C4-2B (cell line): ENCODE data around the gene NADK2.

ENCODE experiments used
- H3K27ac ChIP-seq: fragments of 450-650 bp; 2 replicates; pipeline ENCODE4 v1.5.1; 2017
- CTCF ChIP-seq: fragments of 450-650 bp; conservative IDR thresholded peaks from 2 replicates; pipeline ENCODE4 v1.5.1; 2017; ENCODE audit warnings: mild to moderate bottlenecking
- ZFX ChIP-seq: fragments of 450-650 bp; IDR thresholded peaks from 2 replicates; pipeline ENCODE4 v1.6.1; 2017

Gene NADK2

GRCh38 chr5:36273809-36274526 is 32.2 kb upstream of the NADK2 start:
- no peak for TF ChIP-seq CTCF
- no peak for TF ChIP-seq ZFX
- no peak overlapping the region for H3K27ac ChIP-seq

GRCh38 chr5:36272136-36272690 is 30.5 kb upstream of the NADK2 start:
- TF ChIP-seq ZFX, result no peak
- no peak for TF ChIP-seq CTCF
- no peak overlapping the region for H3K27ac ChIP-seq

GRCh38 chr5:36270876-36271575 is 29.3 kb upstream of the NADK2 start:
- no peak overlapping the region for H3K27ac ChIP-seq
- TF ChIP-seq CTCF (no peak), ZFX (no peak)

- H3K27ac ChIP-seq, result no peak overlapping the region
- no peak for TF ChIP-seq CTCF
- no peak for TF ChIP-seq ZFX
Observed at GRCh38 chr5:36270175-36270574, 28.4 kb upstream of the NADK2 start.

- no peak overlapping the region for H3K27ac ChIP-seq
- TF ChIP-seq CTCF (no peak), ZFX (no peak)
Observed at GRCh38 chr5:36269478-36269877, 27.8 kb upstream of the NADK2 start.

GRCh38 chr5:36267905-36268304 is 26.2 kb upstream of the NADK2 start:
- no peak overlapping the region for H3K27ac ChIP-seq
- no peak for TF ChIP-seq ZFX
- no peak for TF ChIP-seq CTCF

- no peak overlapping the region for H3K27ac ChIP-seq
- no peak for TF ChIP-seq CTCF
- no peak for TF ChIP-seq ZFX
Observed at GRCh38 chr5:36264202-36264760, 22.6 kb upstream of the NADK2 start.
